GM19397 (cell line): ENCODE measurements around the gene ARHGEF25.
"Not testable (repeated sequence)": the region's sequence is repeated elsewhere in the genome, so short reads cannot be mapped to it uniquely, and the experiment has no call there.

Experiments used
- ATAC-seq: cut with Tn5 transposase; IDR thresholded peaks from one replicate; pipeline ENCODE4 v1.9.1; 2021; ENCODE audit warnings: mild to moderate bottlenecking, moderate library complexity; ENCODE audit not compliant: unreplicated experiment

ARHGEF25 gene

GRCh38 chr12:57607958-57608663, 3.1 kb upstream of the ARHGEF25 start:
- no peak for ATAC-seq

- no peak for ATAC-seq
These were observed 2.0 kb upstream of the ARHGEF25 start for GRCh38 chr12:57609101-57609780.

GRCh38 chr12:57609781-57610553, 1.3 kb upstream of the ARHGEF25 start:
- ATAC-seq: no peak

GRCh38 chr12:57610554-57611107, 604 bp upstream of the ARHGEF25 start:
- ATAC-seq: no peak

- ATAC-seq: no peak
These were observed 834 bp downstream of the ARHGEF25 start for GRCh38 chr12:57611827-57612710.

GRCh38 chr12:57612711-57613426, 1.6 kb downstream of the ARHGEF25 start:
- no peak for ATAC-seq

GRCh38 chr12:57613427-57614109, 2.3 kb downstream of the ARHGEF25 start:
- ATAC-seq: no peak

- peak; percentile 57 for ATAC-seq
These were observed 3.1 kb downstream of the ARHGEF25 start for GRCh38 chr12:57614178-57614947.

- no peak for ATAC-seq
These were observed 3.8 kb downstream of the ARHGEF25 start for GRCh38 chr12:57614948-57615500.

- ATAC-seq: no peak
These were observed 4.4 kb downstream of the ARHGEF25 start for GRCh38 chr12:57615637-57616036.

GRCh38 chr12:57616383-57617101, 5.3 kb downstream of the ARHGEF25 start:
- no peak for ATAC-seq

- ATAC-seq: no peak
These were observed 6.7 kb downstream of the ARHGEF25 start for GRCh38 chr12:57617942-57618341.

GRCh38 chr12:57618431-57618830, 7.2 kb downstream of the ARHGEF25 start:
- ATAC-seq: not testable (repeated sequence)

GRCh38 chr12:57618966-57619433, 7.8 kb downstream of the ARHGEF25 start:
- ATAC-seq: no peak

GRCh38 chr12:57619434-57620244, 8.4 kb downstream of the ARHGEF25 start:
- no peak for ATAC-seq

- no peak for ATAC-seq
These were observed 9.2 kb downstream of the ARHGEF25 start for GRCh38 chr12:57620245-57620935.
